Neutrophil (primary cell): ENCODE data around the gene YWHAE.

Experiments used
- H3K27ac ChIP-seq: fragments of 200-600 bp; sonication (generic); 2 replicates; pipeline ENCODE4 v1.5.1; 2016; ENCODE audit warnings: mild to moderate bottlenecking, moderate library complexity
- H3K27me3 ChIP-seq: fragments of 200-600 bp; sonication (generic); 2 replicates; pipeline ENCODE4 v1.6.0; 2016; ENCODE audit warnings: mild to moderate bottlenecking
- H3K36me3 ChIP-seq: fragments of 200-600 bp; sonication (generic); 2 replicates; pipeline ENCODE4 v1.5.1; 2017
- H3K4me1 ChIP-seq, 2 experiments: fragments of 200-600 bp in 1 of 2; sonication (generic) in 1 of 2; 1 replicate in 1 of 2; 2 replicates in 1 of 2; pipeline versions ENCODE4 v1.5.1 to v1.6.1; 2013 to 2016; ENCODE audit warnings: low read depth in 1 of 2, low read length in 1 of 2, mild to moderate bottlenecking in 1 of 2, moderate library complexity in 1 of 2; ENCODE audit not compliant: control insufficient read depth in 1 of 2, insufficient read depth in 1 of 2
- H3K4me3 ChIP-seq, 2 experiments: fragments of 200-600 bp in 1 of 2; sonication (generic) in 1 of 2; 1 replicate in 1 of 2; 2 replicates in 1 of 2; pipeline ENCODE4 v1.5.1; 2013 to 2016; ENCODE audit warnings: low read depth in 1 of 2, low read length in 1 of 2, mild to moderate bottlenecking in 1 of 2, moderate library complexity in 1 of 2
- H3K9me3 ChIP-seq: fragments of 200-600 bp; sonication (generic); 2 replicates; pipeline ENCODE4 v1.5.1; 2016
- TF ChIP-seq, protein P1 (sequence below): fragments of 200-600 bp; sonication (generic); IDR thresholded peaks from 2 replicates; pipeline ENCODE4 v1.5.1; 2016; ENCODE audit warnings: antibody characterized with exemption

YWHAE gene

GRCh38 chr17:1301546-1301945 lies 98.5 kb downstream of the YWHAE start:
- Histone ChIP-seq H3K4me3 (no peak overlapping the region), H3K36me3 (no peaks in the 10 kb centered on the region), H3K9me3 (no peaks in the 10 kb centered on the region), H3K27me3 (peaks cover 29% of the 10 kb centered on the region), H3K4me1 (no peaks in the 10 kb centered on the region), H3K27ac (no peak overlapping the region)
- TF ChIP-seq, protein P1, sequence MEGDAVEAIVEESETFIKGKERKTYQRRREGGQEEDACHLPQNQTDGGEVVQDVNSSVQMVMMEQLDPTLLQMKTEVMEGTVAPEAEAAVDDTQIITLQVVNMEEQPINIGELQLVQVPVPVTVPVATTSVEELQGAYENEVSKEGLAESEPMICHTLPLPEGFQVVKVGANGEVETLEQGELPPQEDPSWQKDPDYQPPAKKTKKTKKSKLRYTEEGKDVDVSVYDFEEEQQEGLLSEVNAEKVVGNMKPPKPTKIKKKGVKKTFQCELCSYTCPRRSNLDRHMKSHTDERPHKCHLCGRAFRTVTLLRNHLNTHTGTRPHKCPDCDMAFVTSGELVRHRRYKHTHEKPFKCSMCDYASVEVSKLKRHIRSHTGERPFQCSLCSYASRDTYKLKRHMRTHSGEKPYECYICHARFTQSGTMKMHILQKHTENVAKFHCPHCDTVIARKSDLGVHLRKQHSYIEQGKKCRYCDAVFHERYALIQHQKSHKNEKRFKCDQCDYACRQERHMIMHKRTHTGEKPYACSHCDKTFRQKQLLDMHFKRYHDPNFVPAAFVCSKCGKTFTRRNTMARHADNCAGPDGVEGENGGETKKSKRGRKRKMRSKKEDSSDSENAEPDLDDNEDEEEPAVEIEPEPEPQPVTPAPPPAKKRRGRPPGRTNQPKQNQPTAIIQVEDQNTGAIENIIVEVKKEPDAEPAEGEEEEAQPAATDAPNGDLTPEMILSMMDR, result no peak

- TF ChIP-seq, protein P1, result no peak
- Histone ChIP-seq H3K27ac (no peak overlapping the region), H3K4me1 (no peaks in the 10 kb centered on the region), H3K9me3 (no peaks in the 10 kb centered on the region), H3K27me3 (peaks cover 32% of the 10 kb centered on the region), H3K36me3 (no peaks in the 10 kb centered on the region), H3K4me3 (no peak overlapping the region)
These were observed 99.6 kb downstream of the YWHAE start for GRCh38 chr17:1300371-1300905.

- peaks cover 36% of the 10 kb centered on the region for H3K27me3 ChIP-seq
- no peak overlapping the region for H3K4me3 ChIP-seq
- TF ChIP-seq, protein P1, result no peak
- no peaks in the 10 kb centered on the region for H3K4me1 ChIP-seq
- no peaks in the 10 kb centered on the region for H3K36me3 ChIP-seq
- H3K9me3 ChIP-seq, result no peaks in the 10 kb centered on the region
- no peak overlapping the region for H3K27ac ChIP-seq
These were observed 100.3 kb downstream of the YWHAE start for GRCh38 chr17:1299552-1300370.

- Histone ChIP-seq H3K36me3 (no peaks in the 10 kb centered on the region), H3K27me3 (peaks cover 36% of the 10 kb centered on the region), H3K4me3 (no peak overlapping the region), H3K9me3 (no peaks in the 10 kb centered on the region), H3K27ac (no peak overlapping the region), H3K4me1 (no peaks in the 10 kb centered on the region)
- TF ChIP-seq, protein P1, result no peak
These were observed 101.4 kb downstream of the YWHAE start for GRCh38 chr17:1298606-1299005.
